SK-N-SH (cell line): ENCODE results near the gene RARB. TPM values are rescaled to one million over a fixed set of nuclear protein-coding genes. Genes with fewer than 3 reads are reported as not detected.

Source experiments
- CTCF ChIA-PET: fragments of 300-600, 350-600 bp; formaldehyde crosslinking; extraction: SDS; loops from one replicate; lab custom pipeline; 2021; lab: Yijun Ruan, JAX
- POLR2A ChIA-PET: fragments of 350-600 bp; sonication (Branson Sonifier 250); formaldehyde crosslinking; extraction: SDS; loops from one replicate; lab custom pipeline; 2020; ENCODE audit warnings: antibody characterized with exemption, inconsistent platforms; lab: Yijun Ruan, JAX
- DNase-seq: peaks from one replicate; pipeline ENCODE4 v3.0.0; 2012
- H2AFZ ChIP-seq: fragments of 200-600 bp; sonication (generic); 2 replicates; pipeline ENCODE4 v1.8.1; 2016; ENCODE audit warnings: antibody characterized with exemption, mild to moderate bottlenecking, low read depth
- H3F3A ChIP-seq: fragments of 200-600 bp; sonication (generic); replicated peaks from 2 replicates; pipeline ENCODE3; 2016; ENCODE audit warnings: antibody characterized with exemption, mild to moderate bottlenecking; ENCODE audit not compliant: insufficient read depth
- H3K27ac ChIP-seq, 2 experiments: fragments of 200-500 bp in 1 of 2; fragments of 200-600 bp in 1 of 2; sonication (Bioruptor generic) in 1 of 2; sonication (generic), shearing (Covaris generic) in 1 of 2; 2 replicates each; pipeline versions ENCODE4 v1.5.1 to v1.6.1; 2014 to 2016; ENCODE audit warnings: low read depth in 2 of 2, inconsistent platforms in 1 of 2, low read length in 1 of 2, mild to moderate bottlenecking in 1 of 2, mixed read lengths in 1 of 2
- H3K27me3 ChIP-seq: fragments of 200-600 bp; sonication (generic), shearing (Covaris generic); 2 replicates; pipeline ENCODE4 v1.6.1; 2016; ENCODE audit warnings: mixed run types; ENCODE audit not compliant: insufficient read depth
- H3K36me3 ChIP-seq, 2 experiments: fragments of 200-500 bp in 1 of 2; fragments of 200-600 bp in 1 of 2; sonication (Bioruptor generic) in 1 of 2; sonication (generic) in 1 of 2; replicated peaks in 1 of 2; 2 replicates each; pipeline versions ENCODE3 to v1.5.1; 2014 to 2016; ENCODE audit warnings: low read length in 1 of 2, mild to moderate bottlenecking in 1 of 2; ENCODE audit not compliant: insufficient read depth in 2 of 2, control insufficient read depth in 1 of 2
- H3K4me1 ChIP-seq, 2 experiments: fragments of 200-500 bp in 1 of 2; fragments of 200-600 bp in 1 of 2; sonication (Bioruptor generic) in 1 of 2; sonication (generic), shearing (Covaris generic) in 1 of 2; 2 replicates each; pipeline versions ENCODE4 v1.5.1 to v1.6.1; 2014 to 2016; ENCODE audit warnings: low read depth in 1 of 2, low read length in 1 of 2, mixed run types in 1 of 2; ENCODE audit not compliant: insufficient read depth in 2 of 2, control insufficient read depth in 1 of 2
- H3K4me2 ChIP-seq: fragments of 200-600 bp; sonication (generic), shearing (Covaris generic); 2 replicates; pipeline ENCODE4 v1.6.1; 2017; ENCODE audit warnings: mixed run types
- H3K4me3 ChIP-seq, 2 experiments: fragments of 200-500 bp in 1 of 2; fragments of 200-600 bp in 1 of 2; sonication (Bioruptor generic) in 1 of 2; sonication (generic), shearing (Covaris generic) in 1 of 2; 2 replicates each; pipeline versions ENCODE4 v1.5.1 to v1.8.1; 2014 to 2016; ENCODE audit warnings: low read depth in 2 of 2, inconsistent platforms in 1 of 2, low read length in 1 of 2, mild to moderate bottlenecking in 1 of 2, mixed read lengths in 1 of 2, moderate library complexity in 1 of 2
- H3K79me2 ChIP-seq: fragments of 200-600 bp; sonication (generic); 2 replicates; pipeline ENCODE4 v1.8.1; 2017; ENCODE audit warnings: mild to moderate bottlenecking; ENCODE audit not compliant: insufficient read depth
- H3K9ac ChIP-seq: fragments of 200-600 bp; sonication (generic); 2 replicates; pipeline ENCODE4 v1.6.1; 2017; ENCODE audit warnings: mixed run types
- H3K9me2 ChIP-seq: fragments of 200-600 bp; sonication (generic); 2 replicates; pipeline ENCODE4 v1.6.1; 2017; ENCODE audit warnings: mixed run types
- H3K9me3 ChIP-seq: fragments of 200-600 bp; sonication (generic); 2 replicates; pipeline ENCODE4 v1.6.1; 2017; ENCODE audit warnings: mixed run types, mild to moderate bottlenecking, moderate library complexity
- H4K20me1 ChIP-seq: fragments of 200-600 bp; sonication (generic); 2 replicates; pipeline ENCODE4 v1.6.1; 2017; ENCODE audit warnings: mild to moderate bottlenecking, mixed run types; ENCODE audit not compliant: insufficient read depth
- CHD2 ChIP-seq: fragments of 150-350 bp; IDR thresholded peaks from 2 replicates; pipeline ENCODE4 v1.6.1; 2018; ENCODE audit warnings: low read length; ENCODE audit not compliant: partially characterized antibody
- EP300 ChIP-seq, 2 experiments: IDR thresholded peaks; 2 replicates each; pipeline versions ENCODE4 v1.4.0 to v1.6.1; 2012; ENCODE audit warnings: borderline replicate concordance in 1 of 2, low read depth in 1 of 2, low read length in 1 of 2
- EZH2phosphoT487 ChIP-seq: fragments of 200-600 bp; sonication (generic); IDR thresholded peaks from 2 replicates; pipeline ENCODE4 v1.6.1; 2017; ENCODE audit warnings: low read depth, mixed run types, mild to moderate bottlenecking, antibody characterized with exemption, moderate library complexity, borderline replicate concordance
- FOXJ3 ChIP-seq: sonication (generic); formaldehyde crosslinking; IDR thresholded peaks from 2 replicates; pipeline ENCODE4 v1.5.1; 2020; ENCODE audit warnings: mild to moderate bottlenecking, missing genetic modification reagents
- FOXM1 ChIP-seq: IDR thresholded peaks from 2 replicates; pipeline ENCODE4 v1.4.0; 2012; ENCODE audit warnings: low read depth, mild to moderate bottlenecking
- JUND ChIP-seq: IDR thresholded peaks from 2 replicates; pipeline ENCODE4 v1.4.0; 2012
- POLR2AphosphoS5 ChIP-seq: IDR thresholded peaks from 2 replicates; pipeline ENCODE4 v1.6.1; 2012; ENCODE audit warnings: low read depth, low read length
- RAD21 ChIP-seq: IDR thresholded peaks from 2 replicates; pipeline ENCODE4 v1.6.1; 2012; ENCODE audit warnings: mild to moderate bottlenecking, low read length
- RCOR1 ChIP-seq: fragments of 150-350 bp; IDR thresholded peaks from 2 replicates; pipeline ENCODE4 v1.6.1; 2017; ENCODE audit warnings: antibody characterized with exemption, low read length
- SIN3A ChIP-seq: IDR thresholded peaks from 2 replicates; pipeline ENCODE4 v1.6.1; 2012; ENCODE audit warnings: low read depth, mild to moderate bottlenecking, low read length, moderate library complexity, borderline replicate concordance
- TCF12 ChIP-seq: IDR thresholded peaks from 2 replicates; pipeline ENCODE4 v1.4.0; 2012
- WGBS: methylation state at CpG from one replicate; pipeline ENCODE4 v1.1.6; 2017; ENCODE audit warnings: low lambda C conversion rate; 5-methylcytosine and 5-hydroxymethylcytosine counted together
- polyA plus RNA-seq, 3 experiments: library from polyadenylated mRNA; depleted of rRNA; stranded (reverse); fragments of >200 nt; gene quantifications; 2 replicates each; pipeline ENCODE4 v1.2.3, GENCODE V29; 2012
- TF ChIP-seq, protein P1 (sequence below): fragments of 150-350 bp; IDR thresholded peaks from 2 replicates; pipeline ENCODE4 v1.6.1; 2016; ENCODE audit warnings: mild to moderate bottlenecking, low read depth, low read length
- TF ChIP-seq, protein P2 (sequence below): IDR thresholded peaks from 2 replicates; pipeline ENCODE4; 2012
- TF ChIP-seq, protein P3 (sequence below): fragments of 200-600 bp; sonication (generic); IDR thresholded peaks from 2 replicates; pipeline ENCODE4 v1.6.1; 2017; ENCODE audit warnings: antibody characterized with exemption, mild to moderate bottlenecking, moderate library complexity
- TF ChIP-seq, protein P4 (sequence below): IDR thresholded peaks from 2 replicates; pipeline ENCODE4 v1.6.1; 2012; ENCODE audit warnings: mild to moderate bottlenecking, low read depth, low read length, moderate library complexity

The RARB gene
- polyA plus RNA-seq, 1 of the 3 experiments (the other 2 are of a cell fraction), result 10.7 TPM

DNA sequence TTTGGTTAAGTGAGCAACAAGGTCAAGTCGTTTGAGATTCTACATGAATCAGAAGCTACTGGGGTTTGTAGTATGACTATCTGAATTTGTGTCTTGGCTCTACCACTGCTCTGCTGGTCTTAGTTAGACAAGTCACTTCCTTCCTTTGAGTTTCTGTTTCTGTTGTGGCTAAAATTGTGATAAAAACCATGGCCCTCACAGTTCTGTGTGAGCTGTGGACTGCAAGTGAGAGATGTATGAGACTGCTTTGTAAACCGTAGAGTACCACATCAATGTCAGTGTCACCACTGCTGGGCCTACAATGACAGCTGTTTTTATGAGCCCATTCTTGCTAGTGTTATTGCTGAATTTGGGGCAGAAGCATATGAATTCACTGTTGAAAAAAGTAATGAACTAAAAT is 32.7 kb downstream of the RARB start:
- no peaks in the 10 kb centered on the region for H3K9me3 ChIP-seq
- no peak overlapping the region for H3K4me3 ChIP-seq
- no peak overlapping the region for H3K4me2 ChIP-seq
- POLR2A ChIA-PET, result no interaction called here
- H3K79me2 ChIP-seq, result peaks cover 61% of the 10 kb centered on the region
- DNase-seq, result no peak
- H3K27me3 ChIP-seq, result no peaks in the 10 kb centered on the region
- H4K20me1 ChIP-seq, result no peaks in the 10 kb centered on the region
- H3K9ac ChIP-seq, result no peak overlapping the region
- peaks cover 0 to 8% of the 10 kb centered on the region in 2 experiments for H3K36me3 ChIP-seq
- no peak for TF ChIP-seq FOXJ3 (CRISPR knock-in tag)
- no peak for TF ChIP-seq TCF12
- no peak for TF ChIP-seq EP300 (IDR thresholded peaks at IDR 0.05; ENCODE audit: borderline replicate concordance in 1 of 2, low read depth in 1 of 2, low read length in 1 of 2)
- TF ChIP-seq, protein P1, sequence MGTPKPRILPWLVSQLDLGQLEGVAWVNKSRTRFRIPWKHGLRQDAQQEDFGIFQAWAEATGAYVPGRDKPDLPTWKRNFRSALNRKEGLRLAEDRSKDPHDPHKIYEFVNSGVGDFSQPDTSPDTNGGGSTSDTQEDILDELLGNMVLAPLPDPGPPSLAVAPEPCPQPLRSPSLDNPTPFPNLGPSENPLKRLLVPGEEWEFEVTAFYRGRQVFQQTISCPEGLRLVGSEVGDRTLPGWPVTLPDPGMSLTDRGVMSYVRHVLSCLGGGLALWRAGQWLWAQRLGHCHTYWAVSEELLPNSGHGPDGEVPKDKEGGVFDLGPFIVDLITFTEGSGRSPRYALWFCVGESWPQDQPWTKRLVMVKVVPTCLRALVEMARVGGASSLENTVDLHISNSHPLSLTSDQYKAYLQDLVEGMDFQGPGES, result no peak
- TF ChIP-seq JUND, result no peak
- TF ChIP-seq, protein P2, sequence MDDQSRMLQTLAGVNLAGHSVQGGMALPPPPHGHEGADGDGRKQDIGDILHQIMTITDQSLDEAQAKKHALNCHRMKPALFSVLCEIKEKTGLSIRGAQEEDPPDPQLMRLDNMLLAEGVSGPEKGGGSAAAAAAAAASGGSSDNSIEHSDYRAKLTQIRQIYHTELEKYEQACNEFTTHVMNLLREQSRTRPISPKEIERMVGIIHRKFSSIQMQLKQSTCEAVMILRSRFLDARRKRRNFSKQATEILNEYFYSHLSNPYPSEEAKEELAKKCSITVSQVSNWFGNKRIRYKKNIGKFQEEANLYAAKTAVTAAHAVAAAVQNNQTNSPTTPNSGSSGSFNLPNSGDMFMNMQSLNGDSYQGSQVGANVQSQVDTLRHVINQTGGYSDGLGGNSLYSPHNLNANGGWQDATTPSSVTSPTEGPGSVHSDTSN, result no peak
- TF ChIP-seq, all 33 proteins: peak for 0
- Histone ChIP-seq H3K4me1 (peaks cover 33 to 51% of the 10 kb centered on the region in 2 experiments), H3F3A (peaks cover 27% of the 10 kb centered on the region), H3K27ac (peak overlapping the region in 1 of 2 experiments; percentile 5; a peak in 1 of 4 replicates), H3K9me2 (no peaks in the 10 kb centered on the region), H2AFZ (no peak overlapping the region)
- CTCF ChIA-PET, result interaction anchor here (1.3 to 1.7 kb wide), 2 partner anchors 8 to 134 kb away, joined by 6 to 7 read pairs; no protein-coding TSS in a partner anchor
- 91% methylated on average over 2 of the region's 2 CpGs for WGBS

DNA sequence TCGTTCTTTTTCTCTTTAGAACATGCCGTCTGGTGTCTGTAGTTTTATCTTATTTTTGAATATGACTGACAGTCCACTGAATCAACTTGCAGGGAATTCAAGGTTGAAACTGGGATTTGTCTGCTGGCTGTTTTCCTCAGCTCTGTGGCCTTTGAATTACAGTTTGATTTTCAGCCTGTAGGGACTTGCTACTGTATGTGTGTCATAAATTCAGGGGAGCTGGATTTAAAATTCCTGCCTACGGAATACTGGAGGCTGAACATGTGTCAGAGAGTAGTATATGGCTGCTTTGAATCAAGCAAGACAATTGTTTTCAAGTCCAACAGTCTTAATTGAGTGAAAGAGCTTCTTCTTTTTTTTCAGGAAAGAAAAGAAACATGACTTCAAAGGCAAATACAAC is 33.9 kb downstream of the RARB start:
- Histone ChIP-seq H2AFZ (no peak overlapping the region), H4K20me1 (no peaks in the 10 kb centered on the region), H3K79me2 (peaks cover 57% of the 10 kb centered on the region), H3K4me2 (no peak overlapping the region), H3K9me2 (no peaks in the 10 kb centered on the region), H3F3A (peaks cover 17% of the 10 kb centered on the region), H3K9me3 (no peaks in the 10 kb centered on the region), H3K9ac (no peak overlapping the region), H3K4me1 (peaks cover 27 to 42% of the 10 kb centered on the region in 2 experiments), H3K36me3 (peaks cover 0 to 8% of the 10 kb centered on the region in 2 experiments), H3K27ac (no peak overlapping the region), H3K27me3 (no peaks in the 10 kb centered on the region), H3K4me3 (no peak overlapping the region)
- 86% methylated on average over 3 of the region's 3 CpGs for WGBS
- CTCF ChIA-PET, result no interaction called here
- POLR2A ChIA-PET, result no interaction called here
- no peak for TF ChIP-seq EZH2phosphoT487
- no peak for DNase-seq

DNA sequence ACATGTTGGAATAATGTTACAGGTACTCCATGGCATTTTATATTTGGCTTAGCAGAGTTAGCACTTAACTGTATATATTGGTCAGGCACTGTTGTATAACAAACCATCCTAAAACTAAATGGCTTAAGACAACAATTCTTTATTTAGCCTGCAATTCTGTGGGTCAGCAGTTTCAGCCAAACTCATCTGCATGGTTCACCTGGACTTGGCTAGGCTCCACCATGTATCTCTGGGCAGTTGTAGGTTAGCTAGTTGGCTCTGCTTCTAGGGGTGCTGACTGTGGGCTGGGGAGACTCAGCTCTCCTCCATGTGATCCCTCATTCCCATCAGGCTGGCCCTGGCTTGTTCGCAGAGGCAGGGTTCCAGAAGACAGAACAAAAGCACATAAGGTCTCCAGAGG is 34.4 kb downstream of the RARB start:
- ChIA-PET POLR2A (no interaction called here), CTCF (no interaction called here)
- H3K9me3 ChIP-seq, result no peaks in the 10 kb centered on the region
- no peak overlapping the region for H3K4me2 ChIP-seq
- peaks cover 51% of the 10 kb centered on the region for H3K79me2 ChIP-seq
- WGBS, result 90% methylated on average over 1 of the region's 1 CpG
- H3K9me2 ChIP-seq, result no peaks in the 10 kb centered on the region
- no peak for DNase-seq
- no peaks in the 10 kb centered on the region for H3K27me3 ChIP-seq
- H2AFZ ChIP-seq, result no peak overlapping the region
- no peak overlapping the region for H3K4me3 ChIP-seq
- H4K20me1 ChIP-seq, result no peaks in the 10 kb centered on the region
- no peak overlapping the region for H3K9ac ChIP-seq
- no peak overlapping the region for H3K27ac ChIP-seq
- H3K36me3 ChIP-seq, result peaks cover 0 to 8% of the 10 kb centered on the region in 2 experiments
- peaks cover 22 to 37% of the 10 kb centered on the region in 2 experiments for H3K4me1 ChIP-seq
- peaks cover 14% of the 10 kb centered on the region for H3F3A ChIP-seq
- TF ChIP-seq SIN3A (no peak), POLR2AphosphoS5 (no peak), CHD2 (no peak), FOXJ3 (CRISPR knock-in tag) (no peak), RAD21 (no peak), RCOR1 (no peak), FOXM1 (no peak)
- TF ChIP-seq, protein P3, sequence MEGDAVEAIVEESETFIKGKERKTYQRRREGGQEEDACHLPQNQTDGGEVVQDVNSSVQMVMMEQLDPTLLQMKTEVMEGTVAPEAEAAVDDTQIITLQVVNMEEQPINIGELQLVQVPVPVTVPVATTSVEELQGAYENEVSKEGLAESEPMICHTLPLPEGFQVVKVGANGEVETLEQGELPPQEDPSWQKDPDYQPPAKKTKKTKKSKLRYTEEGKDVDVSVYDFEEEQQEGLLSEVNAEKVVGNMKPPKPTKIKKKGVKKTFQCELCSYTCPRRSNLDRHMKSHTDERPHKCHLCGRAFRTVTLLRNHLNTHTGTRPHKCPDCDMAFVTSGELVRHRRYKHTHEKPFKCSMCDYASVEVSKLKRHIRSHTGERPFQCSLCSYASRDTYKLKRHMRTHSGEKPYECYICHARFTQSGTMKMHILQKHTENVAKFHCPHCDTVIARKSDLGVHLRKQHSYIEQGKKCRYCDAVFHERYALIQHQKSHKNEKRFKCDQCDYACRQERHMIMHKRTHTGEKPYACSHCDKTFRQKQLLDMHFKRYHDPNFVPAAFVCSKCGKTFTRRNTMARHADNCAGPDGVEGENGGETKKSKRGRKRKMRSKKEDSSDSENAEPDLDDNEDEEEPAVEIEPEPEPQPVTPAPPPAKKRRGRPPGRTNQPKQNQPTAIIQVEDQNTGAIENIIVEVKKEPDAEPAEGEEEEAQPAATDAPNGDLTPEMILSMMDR, result no peak
- TF ChIP-seq, protein P4, sequence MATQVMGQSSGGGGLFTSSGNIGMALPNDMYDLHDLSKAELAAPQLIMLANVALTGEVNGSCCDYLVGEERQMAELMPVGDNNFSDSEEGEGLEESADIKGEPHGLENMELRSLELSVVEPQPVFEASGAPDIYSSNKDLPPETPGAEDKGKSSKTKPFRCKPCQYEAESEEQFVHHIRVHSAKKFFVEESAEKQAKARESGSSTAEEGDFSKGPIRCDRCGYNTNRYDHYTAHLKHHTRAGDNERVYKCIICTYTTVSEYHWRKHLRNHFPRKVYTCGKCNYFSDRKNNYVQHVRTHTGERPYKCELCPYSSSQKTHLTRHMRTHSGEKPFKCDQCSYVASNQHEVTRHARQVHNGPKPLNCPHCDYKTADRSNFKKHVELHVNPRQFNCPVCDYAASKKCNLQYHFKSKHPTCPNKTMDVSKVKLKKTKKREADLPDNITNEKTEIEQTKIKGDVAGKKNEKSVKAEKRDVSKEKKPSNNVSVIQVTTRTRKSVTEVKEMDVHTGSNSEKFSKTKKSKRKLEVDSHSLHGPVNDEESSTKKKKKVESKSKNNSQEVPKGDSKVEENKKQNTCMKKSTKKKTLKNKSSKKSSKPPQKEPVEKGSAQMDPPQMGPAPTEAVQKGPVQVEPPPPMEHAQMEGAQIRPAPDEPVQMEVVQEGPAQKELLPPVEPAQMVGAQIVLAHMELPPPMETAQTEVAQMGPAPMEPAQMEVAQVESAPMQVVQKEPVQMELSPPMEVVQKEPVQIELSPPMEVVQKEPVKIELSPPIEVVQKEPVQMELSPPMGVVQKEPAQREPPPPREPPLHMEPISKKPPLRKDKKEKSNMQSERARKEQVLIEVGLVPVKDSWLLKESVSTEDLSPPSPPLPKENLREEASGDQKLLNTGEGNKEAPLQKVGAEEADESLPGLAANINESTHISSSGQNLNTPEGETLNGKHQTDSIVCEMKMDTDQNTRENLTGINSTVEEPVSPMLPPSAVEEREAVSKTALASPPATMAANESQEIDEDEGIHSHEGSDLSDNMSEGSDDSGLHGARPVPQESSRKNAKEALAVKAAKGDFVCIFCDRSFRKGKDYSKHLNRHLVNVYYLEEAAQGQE, result no peak
